Omental fat pad (tissue), 4 donors: ENCODE measurements around the gene NCR3LG1. TPM values are rescaled to one million over a fixed set of nuclear protein-coding genes. Genes with fewer than 3 reads are reported as not detected.
A peak's percentile ranks its signal among the peaks of the same experiment; 100 is the strongest.

Experiments used
- ATAC-seq: fragments of 150-250 bp; one replicate; pipeline ENCODE4 v1.9.1; 2016; ENCODE audit warnings: mild to moderate bottlenecking, moderate library complexity; ENCODE audit not compliant: low FRiP score
- DNase-seq: peaks from one replicate; pipeline ENCODE4 v3.0.0-alpha.2; 2019; ENCODE audit warnings: low spot score
- CTCF ChIP-seq, 3 donors: fragments of 450-650 bp; IDR thresholded peaks; one replicate each; pipeline ENCODE4 v1.5.1; 2016 to 2017; ENCODE audit warnings: antibody characterized with exemption in 3 of 3, mild to moderate bottlenecking in 3 of 3, moderate library complexity in 2 of 3
- total RNA-seq, 4 donors: library from RNA; depleted of rRNA; stranded (reverse); fragments of >200 nt; gene quantifications; one replicate each; pipeline ENCODE4 v1.1.0, GENCODE V29; 2016

NCR3LG1 gene
- total RNA-seq, 4 donors from 2014 or later, result 3.5 to 23.9 (median 11.0) TPM

DNA sequence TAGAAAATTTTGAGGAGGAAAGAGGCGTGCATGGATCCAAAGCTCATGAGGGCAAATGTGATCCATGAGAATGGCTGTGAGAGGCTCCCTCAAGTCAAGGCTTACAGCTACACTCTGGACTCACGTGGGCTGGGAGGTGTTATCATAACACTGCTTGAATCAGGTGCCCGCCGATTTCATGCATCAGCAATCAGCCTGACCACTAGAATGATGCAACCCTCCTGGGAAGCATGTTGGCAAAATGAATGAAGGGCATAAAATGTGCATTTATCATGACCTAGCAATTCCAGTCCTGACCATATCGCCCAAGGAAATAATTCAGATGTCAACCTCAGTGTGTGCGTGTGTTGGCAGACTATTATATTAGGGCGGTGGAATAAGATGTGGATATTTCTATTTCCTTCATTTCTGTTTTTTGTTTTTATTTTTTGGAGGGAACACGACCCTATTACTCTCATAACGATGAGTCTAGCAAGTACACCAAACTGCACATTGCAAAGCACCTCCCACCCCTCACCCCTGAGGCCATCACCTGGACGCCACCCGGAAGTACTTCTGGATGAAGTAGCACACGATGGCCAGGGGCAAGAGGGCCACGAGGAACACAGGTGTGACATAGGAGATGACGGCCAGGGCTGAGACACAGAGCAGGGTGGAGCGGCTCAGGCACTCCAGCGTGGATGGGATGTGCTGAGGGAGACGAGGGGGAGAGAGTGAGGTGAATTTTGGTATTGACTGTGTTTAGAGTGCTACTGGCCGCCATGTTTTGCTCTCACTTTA, 52.6 kb downstream of the NCR3LG1 start:
- no peak for DNase-seq
- TF ChIP-seq CTCF (IDR thresholded peaks at IDR 0.05), result no peak
- ATAC-seq, result no peak

DNA sequence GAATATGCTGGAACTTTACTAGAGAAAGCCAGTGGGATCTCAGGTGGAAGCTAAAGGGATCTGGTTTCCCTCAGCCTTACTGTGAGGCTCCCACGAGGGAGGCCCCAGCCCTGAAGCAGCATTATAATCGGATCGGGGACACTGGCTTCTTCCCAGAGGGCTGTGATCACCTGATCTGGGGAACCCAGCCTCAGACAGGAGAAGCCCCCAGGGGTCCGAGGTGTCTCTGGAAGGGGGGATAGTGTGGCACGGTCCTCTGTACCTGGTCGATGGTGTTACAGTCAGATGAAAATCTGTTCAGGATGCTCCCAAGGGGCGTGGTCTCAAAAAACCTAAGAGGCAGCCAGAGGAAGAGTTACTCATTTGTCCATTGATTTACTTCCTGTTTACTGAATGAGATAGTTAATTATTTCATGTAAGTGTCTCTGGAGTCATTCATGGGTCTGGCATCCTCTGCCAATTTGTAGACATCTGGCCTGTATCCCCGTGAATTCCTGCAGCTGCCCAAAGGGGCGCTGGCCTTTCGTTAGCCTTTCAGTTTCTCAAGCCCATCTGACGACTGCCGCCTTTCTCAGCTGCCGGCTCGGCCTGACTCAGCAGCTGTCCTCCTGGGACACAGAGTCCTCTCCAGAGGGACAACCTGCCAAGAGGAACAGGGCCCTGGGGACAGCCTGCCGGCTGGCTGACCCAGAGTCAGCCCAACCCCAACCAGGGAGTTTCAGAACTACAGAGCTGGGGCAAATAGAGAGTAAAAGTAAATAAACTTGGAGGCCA, 53.8 kb downstream of the NCR3LG1 start:
- DNase-seq, result no peak
- TF ChIP-seq CTCF (IDR thresholded peaks at IDR 0.05), result no peak

GRCh38 chr11:17406082-17406817, 54.6 kb downstream of the NCR3LG1 start:
- no peak for TF ChIP-seq CTCF (IDR thresholded peaks at IDR 0.05)
- no peak for DNase-seq
- ATAC-seq, result no peak

More for the DNA sequence above, 53.8 kb downstream of the NCR3LG1 start:
- ATAC-seq, result peak; percentile 35

- ATAC-seq, result no peak
- no peak for TF ChIP-seq CTCF (IDR thresholded peaks at IDR 0.05)
- no peak for DNase-seq
These were observed 55.2 kb downstream of the NCR3LG1 start for GRCh38 chr11:17406818-17407149.

- no peak for DNase-seq
- ATAC-seq, result no peak
- TF ChIP-seq CTCF (IDR thresholded peaks at IDR 0.05), result no peak
These were observed 56.0 kb downstream of the NCR3LG1 start for GRCh38 chr11:17407575-17407974.

DNA sequence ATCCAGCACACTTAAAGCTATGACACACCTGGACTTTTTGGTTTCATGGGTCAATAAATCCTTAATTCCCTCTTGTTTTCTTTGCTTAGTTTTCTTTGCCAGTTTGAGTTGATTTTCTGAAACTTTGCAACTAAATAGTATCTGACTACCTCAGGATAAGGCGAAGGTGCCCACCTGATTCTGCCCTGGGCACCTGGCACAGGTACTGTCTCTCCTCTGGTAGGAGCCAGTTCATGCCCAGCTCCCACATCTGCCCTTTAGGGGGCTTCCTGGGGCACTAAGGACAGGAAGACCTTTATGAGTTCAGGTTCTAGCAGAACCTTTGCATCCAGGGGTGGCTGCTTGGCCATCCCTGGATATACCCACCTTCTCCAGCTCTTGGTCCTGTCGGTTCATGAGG, 56.4 kb downstream of the NCR3LG1 start:
- ATAC-seq, result no peak
- no peak for DNase-seq
- TF ChIP-seq CTCF (IDR thresholded peaks at IDR 0.05), result no peak
